Subcutaneous adipose tissue (tissue), 4 donors: ENCODE data around the gene RPS25. TPM values are rescaled to one million over a fixed set of nuclear protein-coding genes. Genes with fewer than 3 reads are reported as not detected.

Source experiments
- total RNA-seq, 4 donors: library from RNA; depleted of rRNA; stranded (reverse); fragments of >200 nt; gene quantifications; one replicate each; pipeline ENCODE4 v1.1.0, GENCODE V29; 2016
- TF ChIP-seq, protein P1 (sequence below): fragments of 450-650 bp; IDR thresholded peaks from one replicate; pipeline ENCODE4 v1.5.1; 2016; ENCODE audit warnings: low read depth, mild to moderate bottlenecking, control low read depth, antibody characterized with exemption, moderate library complexity

Gene RPS25
- total RNA-seq, 4 donors from 2014 or later = 986 to 3,365 (median 1,501) TPM

DNA sequence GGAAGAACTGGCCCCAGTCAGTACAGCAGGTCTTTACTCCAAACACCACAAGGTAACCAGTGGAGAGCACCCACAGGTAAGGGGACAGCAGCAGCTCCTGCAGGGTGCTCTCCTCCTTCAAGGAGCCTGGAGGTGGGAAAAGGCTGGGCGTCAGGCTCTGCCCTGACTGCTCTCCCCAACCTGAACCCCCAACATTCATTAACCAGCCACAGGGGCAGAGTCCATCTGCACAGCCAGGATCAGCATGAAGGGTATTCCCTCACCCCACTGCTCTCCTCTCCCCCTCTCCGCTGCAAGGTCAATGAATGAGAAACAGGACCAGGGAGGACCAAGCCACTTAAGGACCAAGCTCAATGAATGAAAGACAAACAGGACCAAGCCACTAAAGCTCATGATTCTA, 8.8 kb upstream of the RPS25 start:
- TF ChIP-seq, protein P1, sequence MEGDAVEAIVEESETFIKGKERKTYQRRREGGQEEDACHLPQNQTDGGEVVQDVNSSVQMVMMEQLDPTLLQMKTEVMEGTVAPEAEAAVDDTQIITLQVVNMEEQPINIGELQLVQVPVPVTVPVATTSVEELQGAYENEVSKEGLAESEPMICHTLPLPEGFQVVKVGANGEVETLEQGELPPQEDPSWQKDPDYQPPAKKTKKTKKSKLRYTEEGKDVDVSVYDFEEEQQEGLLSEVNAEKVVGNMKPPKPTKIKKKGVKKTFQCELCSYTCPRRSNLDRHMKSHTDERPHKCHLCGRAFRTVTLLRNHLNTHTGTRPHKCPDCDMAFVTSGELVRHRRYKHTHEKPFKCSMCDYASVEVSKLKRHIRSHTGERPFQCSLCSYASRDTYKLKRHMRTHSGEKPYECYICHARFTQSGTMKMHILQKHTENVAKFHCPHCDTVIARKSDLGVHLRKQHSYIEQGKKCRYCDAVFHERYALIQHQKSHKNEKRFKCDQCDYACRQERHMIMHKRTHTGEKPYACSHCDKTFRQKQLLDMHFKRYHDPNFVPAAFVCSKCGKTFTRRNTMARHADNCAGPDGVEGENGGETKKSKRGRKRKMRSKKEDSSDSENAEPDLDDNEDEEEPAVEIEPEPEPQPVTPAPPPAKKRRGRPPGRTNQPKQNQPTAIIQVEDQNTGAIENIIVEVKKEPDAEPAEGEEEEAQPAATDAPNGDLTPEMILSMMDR = no peak

DNA sequence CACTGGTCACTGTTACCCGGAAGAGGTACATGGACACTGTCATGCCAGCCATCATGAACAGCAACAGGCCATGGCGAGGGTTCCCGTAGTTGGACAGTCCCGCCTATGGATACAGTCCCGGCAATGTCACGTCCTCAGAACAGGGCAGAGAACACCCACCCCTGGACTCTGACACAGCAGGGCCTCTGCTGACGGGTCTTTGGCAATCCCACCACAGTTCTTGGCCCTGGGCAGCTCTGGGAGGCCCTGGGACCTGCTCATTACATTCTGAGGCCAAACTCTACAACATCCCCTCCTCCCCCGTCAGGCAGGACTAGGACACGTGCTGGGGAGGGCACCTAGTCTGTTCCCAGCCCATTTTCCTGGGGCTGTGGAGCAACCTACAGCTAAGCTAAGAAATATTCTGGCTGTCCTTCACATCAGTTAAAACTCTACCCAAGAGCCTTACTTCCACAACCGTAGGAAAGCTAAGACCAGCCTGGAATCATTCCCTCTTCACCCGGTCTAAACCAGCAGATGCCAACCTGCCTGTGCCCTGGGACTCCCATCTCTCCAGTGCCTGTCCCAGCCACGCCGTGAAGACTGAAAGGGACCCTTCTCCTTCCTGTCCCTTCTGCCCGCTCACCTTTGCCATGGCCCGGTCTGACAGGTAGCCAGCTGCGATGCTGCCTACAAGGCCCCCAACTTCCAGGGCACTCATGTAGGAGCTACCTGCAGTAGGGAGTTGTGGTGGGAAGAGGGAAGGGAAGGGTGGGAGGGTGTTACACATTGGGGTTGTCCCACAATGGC, 8.0 kb upstream of the RPS25 start:
- TF ChIP-seq, protein P1 = no peak

DNA sequence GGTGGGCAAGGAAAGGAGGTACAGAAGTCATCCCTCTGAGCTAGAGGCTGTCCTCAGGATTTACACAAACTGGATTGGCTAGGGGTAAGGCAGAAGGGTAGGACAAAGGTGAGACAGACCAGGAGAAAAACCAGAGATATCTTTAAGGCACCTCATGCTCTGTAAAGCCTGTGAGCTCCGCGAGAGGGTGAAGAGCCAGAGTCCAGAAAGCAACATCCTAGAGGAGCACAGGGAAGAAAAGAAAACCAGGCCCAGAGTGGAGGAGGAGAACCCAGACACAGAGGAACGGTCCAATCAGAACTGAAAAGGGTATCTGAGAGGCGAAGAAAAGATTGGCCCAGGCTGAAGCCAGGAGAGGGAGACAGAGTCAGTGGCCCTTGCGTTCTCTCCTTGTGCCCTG, 7.4 kb upstream of the RPS25 start:
- TF ChIP-seq, protein P1 = no peak

DNA sequence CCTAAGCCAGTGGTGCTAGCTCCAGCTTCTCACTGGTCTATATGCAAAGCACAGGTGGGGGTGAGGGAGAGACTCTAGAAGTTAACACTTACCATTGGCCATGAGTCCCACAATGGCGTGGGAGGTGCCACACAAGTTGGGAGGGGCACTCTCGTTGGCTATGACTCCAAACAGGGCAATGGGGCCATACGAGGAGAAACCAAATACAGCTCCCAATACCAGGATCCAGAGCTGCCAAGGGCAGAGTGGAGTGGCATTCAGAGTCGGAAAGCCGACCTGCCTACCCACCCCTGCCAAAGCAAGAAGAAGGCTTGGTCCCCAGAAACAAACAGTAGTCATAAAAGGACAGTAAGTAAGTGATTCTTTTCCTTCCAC, 6.9 kb upstream of the RPS25 start:
- TF ChIP-seq, protein P1 = no peak

DNA sequence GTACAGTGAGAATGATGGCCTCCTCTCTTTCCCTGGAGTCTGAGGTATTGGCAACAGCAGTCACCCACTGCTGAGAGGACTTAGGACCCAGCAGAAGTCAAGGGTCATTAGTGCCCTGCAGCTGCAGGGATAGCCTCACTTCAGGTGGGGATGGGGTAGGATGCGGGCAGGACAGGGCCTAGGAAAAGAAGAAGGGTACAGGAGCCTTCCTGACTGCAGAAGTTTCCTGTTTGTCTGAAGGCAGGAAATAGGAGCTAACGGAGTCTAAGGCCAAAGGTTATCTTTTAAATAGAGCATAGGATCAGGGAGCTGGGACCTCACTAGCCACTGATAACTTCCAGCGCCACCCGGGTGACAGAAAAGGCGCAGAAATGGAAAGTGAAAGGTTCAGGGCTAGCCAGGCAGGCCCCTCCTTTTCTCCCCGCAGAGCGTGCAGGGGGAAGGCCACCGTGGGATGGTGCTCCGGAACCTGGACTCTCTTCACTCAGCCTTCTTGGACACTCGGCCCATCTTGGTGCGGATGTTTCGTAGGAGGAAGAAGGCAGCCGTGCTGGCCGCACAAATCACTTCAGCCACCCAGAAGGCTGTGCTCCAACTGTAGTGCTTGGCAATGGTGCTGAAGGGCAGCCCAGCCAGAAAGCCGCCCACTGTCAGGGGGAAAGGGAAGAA, 6.4 kb upstream of the RPS25 start:
- TF ChIP-seq, protein P1 = no peak

DNA sequence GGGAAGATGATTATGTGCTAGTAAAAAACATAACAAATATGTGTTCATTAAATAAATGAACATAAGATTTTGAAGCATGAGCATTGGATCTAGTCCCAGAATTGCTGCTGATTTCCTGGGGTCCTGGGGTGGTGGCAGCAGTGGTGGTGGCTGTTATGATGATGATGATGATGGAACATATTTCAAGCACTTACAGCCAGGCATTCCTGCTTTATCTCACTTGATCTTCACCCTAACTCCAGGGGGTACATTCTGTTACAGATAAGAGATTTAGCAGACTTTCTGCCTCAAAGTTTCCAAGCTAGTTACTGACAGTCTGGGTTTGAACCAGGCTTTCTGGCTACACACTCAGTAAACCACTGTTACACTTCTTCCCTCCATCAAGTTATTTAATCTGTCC, 5.6 kb upstream of the RPS25 start:
- TF ChIP-seq, protein P1 = no peak

DNA sequence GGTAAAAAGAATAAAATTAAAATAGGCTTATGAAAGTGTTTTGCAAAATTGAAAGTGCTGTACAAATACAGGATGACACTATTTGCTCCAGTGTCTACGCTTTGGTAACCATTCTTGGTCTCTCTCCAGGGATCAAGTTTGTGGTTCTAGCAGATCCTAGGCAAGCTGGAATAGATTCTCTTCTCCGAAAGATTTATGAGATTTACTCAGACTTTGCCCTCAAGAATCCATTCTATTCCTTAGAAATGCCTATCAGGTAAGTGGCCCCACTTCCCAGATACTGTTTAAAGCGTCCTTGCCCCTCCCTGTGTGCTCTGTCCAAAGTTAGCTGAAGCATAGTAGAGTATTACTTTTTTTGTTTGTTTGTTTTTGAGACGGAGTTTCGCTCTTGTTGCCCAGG, 3.5 kb upstream of the RPS25 start:
- TF ChIP-seq, protein P1 = no peak
